K562 (cell line): Measurements from ENCODE around the gene NAV2. TPM values are rescaled to one million over a fixed set of nuclear protein-coding genes. Genes with fewer than 3 reads are reported as not detected.

Source experiments
- ATAC-seq: fragments of 200-7000 bp; cut with Tn5 transposase; 3 replicates; pipeline ENCODE4 v1.9.1; 2020; ENCODE audit warnings: moderate library complexity
- BruUV-seq: library from RNA; stranded (reverse); fragments of 400-500 nt; replicated peaks from 2 replicates; lab custom pipeline; 2021; lab: Mats Ljungman, UMichigan
- CTCF ChIA-PET: fragments of 300-600 bp; formaldehyde crosslinking; extraction: SDS; loops from one replicate; lab custom pipeline; 2021; ENCODE audit warnings: low intra/inter-chr PET ratio; lab: Yijun Ruan, JAX
- POLR2A ChIA-PET: fragments of 300-600, 350-650 bp; sonication (Branson Sonifier 250); formaldehyde crosslinking; extraction: SDS; loops from one replicate; lab custom pipeline; 2021; ENCODE audit warnings: antibody characterized with exemption, inconsistent platforms; lab: Yijun Ruan, JAX
- DNase-seq, 4 experiments: peaks; one replicate each; pipeline versions ENCODE4 v3.0.0 to v3.0.0-alpha.2; 2011 to 2018; ENCODE audit warnings: low spot score in 3 of 4, mixed read lengths in 3 of 4; ENCODE audit errors: extremely low read depth in 1 of 4
- FAIRE-seq: peaks from 2 replicates; lab custom pipeline; 2011; peaks lifted over from hg19 to GRCh38; lab: Jason Lieb, UNC
- H2AFZ ChIP-seq: 2 replicates; pipeline ENCODE4 v1.6.0; 2011; ENCODE audit warnings: low read depth, low read length, control low read depth, inconsistent platforms
- H3K27ac ChIP-seq: fragments of 200-600 bp; 3 replicates; pipeline ENCODE4 v1.8.0; 2011; ENCODE audit warnings: low read depth, mild to moderate bottlenecking, control low read depth, inconsistent platforms, low read length, moderate library complexity, mixed read lengths; ENCODE audit errors: extremely low read depth
- H3K27me3 ChIP-seq, 2 experiments: fragments of 300-600 bp in 1 of 2; 2 replicates in 1 of 2; 3 replicates in 1 of 2; pipeline versions ENCODE4 v1.6.0 to v1.8.0; 2011; ENCODE audit warnings: inconsistent platforms in 2 of 2, low read length in 2 of 2, mild to moderate bottlenecking in 1 of 2, mixed read lengths in 1 of 2, moderate library complexity in 1 of 2; ENCODE audit not compliant: control insufficient read depth in 2 of 2, insufficient read depth in 2 of 2
- H3K36me3 ChIP-seq: fragments of 300-600 bp; 3 replicates; pipeline ENCODE4 v1.8.0; 2011; ENCODE audit warnings: mild to moderate bottlenecking, low read length, inconsistent platforms; ENCODE audit not compliant: control insufficient read depth, insufficient read depth
- H3K4me1 ChIP-seq, 2 experiments: fragments of 200-600 bp in 1 of 2; replicated peaks in 1 of 2; 2 replicates in 1 of 2; 3 replicates in 1 of 2; pipeline versions ENCODE4 v1.5.1 to v1.8.0; 2011; ENCODE audit warnings: inconsistent platforms in 2 of 2, low read length in 2 of 2, mild to moderate bottlenecking in 1 of 2, mixed read lengths in 1 of 2, moderate library complexity in 1 of 2; ENCODE audit not compliant: control insufficient read depth in 2 of 2, insufficient read depth in 2 of 2
- H3K4me2 ChIP-seq: 2 replicates; pipeline ENCODE4 v1.6.1; 2011; ENCODE audit warnings: low read length, control low read depth, inconsistent platforms, mixed read lengths; ENCODE audit not compliant: insufficient read depth
- H3K4me3 ChIP-seq: fragments of 200-600 bp; sonication (generic), shearing (Covaris generic); 2 replicates; pipeline ENCODE4 v1.5.1; 2016; ENCODE audit warnings: control low read depth, inconsistent platforms
- H3K79me2 ChIP-seq: fragments of 200-600 bp; 3 replicates; pipeline ENCODE4 v1.8.0; 2011; ENCODE audit warnings: low read length, inconsistent platforms; ENCODE audit not compliant: control insufficient read depth, insufficient read depth
- H3K9ac ChIP-seq, 2 experiments: 2 replicates each; pipeline versions ENCODE4 v1.6.0 to v1.6.1; 2011; ENCODE audit warnings: low read depth in 2 of 2, low read length in 2 of 2, control low read depth in 1 of 2, inconsistent platforms in 1 of 2, mild to moderate bottlenecking in 1 of 2, mixed read lengths in 1 of 2; ENCODE audit not compliant: insufficient read depth in 1 of 2
- H3K9me1 ChIP-seq: one replicate; pipeline ENCODE4 v1.6.0; 2011; ENCODE audit warnings: inconsistent platforms, mild to moderate bottlenecking, low read length, moderate library complexity; ENCODE audit not compliant: control insufficient read depth, insufficient read depth
- H3K9me3 ChIP-seq: replicated peaks from 2 replicates; pipeline ENCODE4 v1.5.1; 2011; ENCODE audit warnings: low read depth, low read length, inconsistent platforms; ENCODE audit not compliant: control insufficient read depth, insufficient read depth
- H4K20me1 ChIP-seq: replicated peaks from 2 replicates; pipeline ENCODE4 v1.6.1; 2011; ENCODE audit warnings: low read length, inconsistent platforms, mixed read lengths; ENCODE audit not compliant: control insufficient read depth, insufficient read depth
- CEBPB ChIP-seq: fragments of 450-650 bp; IDR thresholded peaks from 2 replicates; pipeline ENCODE4 v1.6.1; 2016; ENCODE audit warnings: missing genetic modification characterization, missing compliant biosample characterization
- SRSF1 ChIP-seq: fragments of 200-400 bp; formaldehyde crosslinking; IDR thresholded peaks from 2 replicates; pipeline ENCODE4 v1.6.1; 2017; ENCODE audit warnings: mild to moderate bottlenecking, low read depth, low read length, moderate library complexity
- ZFP30 ChIP-seq: fragments of 250-450 bp; sonication (Bioruptor Pico); IDR thresholded peaks from 2 replicates; pipeline ENCODE4 v1.8.0; 2022; ENCODE audit warnings: moderate library complexity, mild to moderate bottlenecking, inconsistent platforms, borderline replicate concordance
- ZKSCAN1 ChIP-seq: fragments of 150-350 bp; IDR thresholded peaks from 2 replicates; pipeline ENCODE4 v1.6.1; 2016; ENCODE audit warnings: low read depth, low read length
- ZNF764 ChIP-seq: fragments of 250-450 bp; sonication (Bioruptor Pico); IDR thresholded peaks from 2 replicates; pipeline ENCODE4 v1.4.0; 2020; ENCODE audit warnings: low read depth, mild to moderate bottlenecking, moderate library complexity
- ZNF766 ChIP-seq: fragments of 200-800 bp; sonication (Bioruptor generic); conservative IDR thresholded peaks from 2 replicates; pipeline ENCODE4 v1.6.1; 2016; ENCODE audit warnings: missing genetic modification characterization, missing compliant biosample characterization
- WGBS: fragments of 100-300 bp; shearing (Covaris generic); methylation state at CpG from one replicate; pipeline ENCODE4 v1.1.6; 2016; ENCODE audit warnings: low coverage, mixed read lengths; ENCODE audit not compliant: insufficient coverage; ENCODE audit errors: missing lambda C conversion rate; 5-methylcytosine and 5-hydroxymethylcytosine counted together
- in situ Hi-C: fragments of 300-500 bp; cut with MboI; formaldehyde crosslinking; loops from 4 replicates; pipeline ENCODE4 v1.15.0; 2018; ENCODE audit warnings: inconsistent platforms, mixed read lengths
- intact Hi-C: fragments of 100-400 bp; cut with micrococcal nuclease; formaldehyde crosslinking; loops from 2 replicates; pipeline ENCODE4 v1.14.2; 2022
- polyA plus RNA-seq, 8 experiments: library from polyadenylated mRNA; depleted of rRNA in 4 of 8; stranded (reverse) in 5 of 8; unstranded in 3 of 8; fragments of >200 nt; fragmentation: Nextera tagmentation in 2 of 8; fragmentation: Illumina TruSeq in 1 of 8; extraction: Ambion mirVana in 2 of 8; extraction: Trizol in 1 of 8; gene quantifications; 2 replicates each; pipeline versions ENCODE4 v1.2.1 to v1.2.3, GENCODE V29; 2011 to 2014; ENCODE audit warnings: inconsistent platforms in 1 of 8, missing spikeins in 1 of 8
- total RNA-seq, 7 experiments: library from RNA; depleted of rRNA in 6 of 7; stranded (reverse); fragments of >200 nt in 6 of 7; fragmentation: Illumina TruSeq in 2 of 7; extraction: Trizol in 2 of 7; gene quantifications; 2 replicates each; pipeline versions ENCODE4 v1.2.1 to v1.2.3, GENCODE V29; 2011 to 2021; ENCODE audit warnings: low replicate concordance in 1 of 7
- TF ChIP-seq, protein P1 (sequence below): fragments of 250-450 bp; sonication (Bioruptor Pico); IDR thresholded peaks from 2 replicates; pipeline ENCODE4 v1.8.0; 2022; ENCODE audit warnings: inconsistent platforms, mild to moderate bottlenecking, moderate library complexity, borderline replicate concordance
- TF ChIP-seq, protein P2 (sequence below): fragments of 250-450 bp; sonication (Bioruptor Pico); IDR thresholded peaks from 2 replicates; pipeline ENCODE4 v1.8.0; 2022; ENCODE audit warnings: inconsistent platforms

The NAV2 gene
- total and polyA plus RNA-seq, 9 of the 15 experiments (the other 6 are each of a cell fraction or from before 2014, with no cell fraction given), result 0.03 to 0.35 (median 0.05) TPM

DNA sequence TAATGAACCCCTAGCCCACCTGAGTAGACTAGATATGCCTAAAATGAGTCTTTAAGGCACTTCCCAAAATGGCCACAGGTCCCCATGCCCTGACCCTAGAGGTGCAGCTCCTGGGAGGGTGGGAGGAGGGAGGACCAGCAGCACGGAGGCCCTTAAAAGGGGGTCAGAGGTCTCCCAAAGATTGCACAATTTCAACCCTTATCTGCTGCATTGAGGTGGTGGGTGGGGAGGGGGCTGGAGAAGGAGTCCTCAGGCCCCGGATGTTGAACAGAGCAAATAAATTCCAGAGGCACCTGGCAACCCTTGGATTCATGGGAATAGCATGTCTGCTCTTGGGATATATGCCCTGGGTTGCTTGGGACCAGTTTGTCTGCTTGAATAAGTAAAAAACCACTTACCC, 57.6 kb downstream of the NAV2 start:
- H3K9ac ChIP-seq, result no peak overlapping the region
- no peak overlapping the region for H3K4me3 ChIP-seq
- POLR2A ChIA-PET, result no interaction called here
- no peaks in the 10 kb centered on the region for H3K36me3 ChIP-seq
- H3K4me1 ChIP-seq, result no peaks in the 10 kb centered on the region
- H3K9me3 ChIP-seq, result no peaks in the 10 kb centered on the region
- TF ChIP-seq ZFP30 (CRISPR knock-in tag) (no peak), SRSF1 (no peak), ZKSCAN1 (no peak), CEBPB (0 out of 2 replicates have a peak, but pooled peaks have one; percentile 35), ZNF764 (CRISPR knock-in tag) (no peak), ZNF766 (CRISPR knock-in tag) (no peak)
- TF ChIP-seq, protein P1, sequence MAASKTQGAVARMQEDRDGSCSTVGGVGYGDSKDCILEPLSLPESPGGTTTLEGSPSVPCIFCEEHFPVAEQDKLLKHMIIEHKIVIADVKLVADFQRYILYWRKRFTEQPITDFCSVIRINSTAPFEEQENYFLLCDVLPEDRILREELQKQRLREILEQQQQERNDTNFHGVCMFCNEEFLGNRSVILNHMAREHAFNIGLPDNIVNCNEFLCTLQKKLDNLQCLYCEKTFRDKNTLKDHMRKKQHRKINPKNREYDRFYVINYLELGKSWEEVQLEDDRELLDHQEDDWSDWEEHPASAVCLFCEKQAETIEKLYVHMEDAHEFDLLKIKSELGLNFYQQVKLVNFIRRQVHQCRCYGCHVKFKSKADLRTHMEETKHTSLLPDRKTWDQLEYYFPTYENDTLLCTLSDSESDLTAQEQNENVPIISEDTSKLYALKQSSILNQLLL (CRISPR knock-in tag), result no peak
- TF ChIP-seq, protein P2, sequence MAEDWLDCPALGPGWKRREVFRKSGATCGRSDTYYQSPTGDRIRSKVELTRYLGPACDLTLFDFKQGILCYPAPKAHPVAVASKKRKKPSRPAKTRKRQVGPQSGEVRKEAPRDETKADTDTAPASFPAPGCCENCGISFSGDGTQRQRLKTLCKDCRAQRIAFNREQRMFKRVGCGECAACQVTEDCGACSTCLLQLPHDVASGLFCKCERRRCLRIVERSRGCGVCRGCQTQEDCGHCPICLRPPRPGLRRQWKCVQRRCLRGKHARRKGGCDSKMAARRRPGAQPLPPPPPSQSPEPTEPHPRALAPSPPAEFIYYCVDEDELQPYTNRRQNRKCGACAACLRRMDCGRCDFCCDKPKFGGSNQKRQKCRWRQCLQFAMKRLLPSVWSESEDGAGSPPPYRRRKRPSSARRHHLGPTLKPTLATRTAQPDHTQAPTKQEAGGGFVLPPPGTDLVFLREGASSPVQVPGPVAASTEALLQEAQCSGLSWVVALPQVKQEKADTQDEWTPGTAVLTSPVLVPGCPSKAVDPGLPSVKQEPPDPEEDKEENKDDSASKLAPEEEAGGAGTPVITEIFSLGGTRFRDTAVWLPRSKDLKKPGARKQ (CRISPR knock-in tag), result no peak
- FAIRE-seq (no peak), DNase-seq (peak in 1 of 4 experiments; percentile 11), ATAC-seq (no peak)
- H3K9me1 ChIP-seq, result no peaks in the 10 kb centered on the region
- 0% methylated on average over 2 of the region's 2 CpGs for WGBS
- in situ Hi-C loops, result loop anchor here (25.0 kb wide), 1 partner anchor 708 kb away; the partner anchor contains the start of gene MRGPRX2
- CTCF ChIA-PET, result no interaction called here
- no peak overlapping the region for H2AFZ ChIP-seq
- no peak overlapping the region for H3K4me2 ChIP-seq
- BruUV-seq, result no TSS peak
- H3K27ac ChIP-seq, result no peak overlapping the region
- H4K20me1 ChIP-seq, result no peaks in the 10 kb centered on the region
- H3K79me2 ChIP-seq, result no peaks in the 10 kb centered on the region
- intact Hi-C loops, result no loop called here
- peaks cover 0 to 6% of the 10 kb centered on the region in 2 experiments; a peak in 1 of 5 replicates for H3K27me3 ChIP-seq
